A673 (cell line): ENCODE results near the gene AKR1C1.
"Not testable (repeated sequence)": the region's sequence is repeated elsewhere in the genome, so short reads cannot be mapped to it uniquely, and the experiment has no call there.

Experiments used
- CTCF ChIP-seq: fragments of 300-800, 200-600 bp; sonication (generic); conservative IDR thresholded peaks from 2 replicates; pipeline ENCODE4 v1.5.1; 2017; ENCODE audit warnings: low read depth, mild to moderate bottlenecking, antibody characterized with exemption, low read length, moderate library complexity, mixed read lengths
- EZH2 ChIP-seq: fragments of 200-600 bp; sonication (generic); IDR thresholded peaks from 2 replicates; pipeline ENCODE4 v1.6.1; 2017; ENCODE audit warnings: borderline replicate concordance, low read depth, mild to moderate bottlenecking, mixed read lengths, antibody characterized with exemption, low read length; ENCODE audit not compliant: poor library complexity, severe bottlenecking

GRCh38 chr10:5025461-5025881, 62.3 kb downstream of the AKR1C1 start:
- TF ChIP-seq CTCF, EZH2: not testable (repeated sequence)
